T-helper 22 cell (primary cell): ENCODE results near the gene CCDC78.
"Not testable (repeated sequence)": the region's sequence is repeated elsewhere in the genome, so short reads cannot be mapped to it uniquely, and the experiment has no call there.

Source experiments
- DNase-seq: peaks from one replicate; pipeline ENCODE4 v3.0.0-alpha.2; 2020; ENCODE audit warnings: low read depth

Gene CCDC78

GRCh38 chr16:722835-723633 is 3.2 kb downstream of the CCDC78 start:
- no peak for DNase-seq

GRCh38 chr16:721765-722540 is 4.3 kb downstream of the CCDC78 start:
- DNase-seq = no peak

DNA sequence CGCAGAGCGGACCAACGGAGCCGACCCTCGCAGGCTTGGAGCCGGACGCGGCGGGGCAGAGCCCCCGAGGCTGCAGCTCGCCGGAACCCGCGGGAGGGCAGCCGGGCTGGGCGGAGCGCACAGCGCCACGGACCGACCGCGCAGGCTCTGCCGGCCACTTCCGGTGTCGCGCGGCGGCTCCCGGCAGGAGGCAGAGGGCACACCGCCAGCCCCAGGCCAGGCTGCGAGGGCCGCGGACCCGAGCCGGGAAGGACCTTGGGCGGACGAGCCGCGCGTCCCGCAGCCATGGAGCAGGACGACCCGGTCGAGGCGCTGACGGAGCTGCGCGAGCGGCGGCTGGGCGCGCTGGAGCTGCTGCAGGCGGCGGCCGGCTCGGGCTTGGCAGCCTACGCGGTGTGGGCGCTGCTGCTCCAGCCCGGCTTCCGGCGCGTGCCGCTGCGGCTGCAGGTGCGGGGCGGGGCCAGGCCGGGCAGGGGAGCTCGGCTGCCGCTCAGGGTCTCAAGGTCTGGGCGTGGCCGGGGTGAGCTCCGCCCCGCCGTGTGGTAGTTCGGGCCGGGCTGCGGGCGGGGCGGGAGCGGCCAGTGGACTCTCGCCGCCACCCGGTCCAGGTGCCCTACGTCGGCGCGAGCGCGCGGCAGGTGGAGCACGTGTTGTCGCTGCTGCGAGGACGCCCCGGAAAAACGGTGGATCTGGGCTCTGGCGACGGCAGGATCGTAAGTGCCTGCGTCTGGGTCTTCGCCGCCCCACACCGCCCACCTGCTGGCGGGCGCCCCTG is 5.1 kb downstream of the CCDC78 start, which contains the start of gene ANTKMT:
TSS of gene ANTKMT (plus strand) at position 157 of the 775 bp plus-strand sequence. CDS start at position 286, 129 bp downstream.
- peak; percentile 48 for DNase-seq

GRCh38 chr16:720447-720989 is 5.7 kb downstream of the CCDC78 start:
- no peak for DNase-seq

DNA sequence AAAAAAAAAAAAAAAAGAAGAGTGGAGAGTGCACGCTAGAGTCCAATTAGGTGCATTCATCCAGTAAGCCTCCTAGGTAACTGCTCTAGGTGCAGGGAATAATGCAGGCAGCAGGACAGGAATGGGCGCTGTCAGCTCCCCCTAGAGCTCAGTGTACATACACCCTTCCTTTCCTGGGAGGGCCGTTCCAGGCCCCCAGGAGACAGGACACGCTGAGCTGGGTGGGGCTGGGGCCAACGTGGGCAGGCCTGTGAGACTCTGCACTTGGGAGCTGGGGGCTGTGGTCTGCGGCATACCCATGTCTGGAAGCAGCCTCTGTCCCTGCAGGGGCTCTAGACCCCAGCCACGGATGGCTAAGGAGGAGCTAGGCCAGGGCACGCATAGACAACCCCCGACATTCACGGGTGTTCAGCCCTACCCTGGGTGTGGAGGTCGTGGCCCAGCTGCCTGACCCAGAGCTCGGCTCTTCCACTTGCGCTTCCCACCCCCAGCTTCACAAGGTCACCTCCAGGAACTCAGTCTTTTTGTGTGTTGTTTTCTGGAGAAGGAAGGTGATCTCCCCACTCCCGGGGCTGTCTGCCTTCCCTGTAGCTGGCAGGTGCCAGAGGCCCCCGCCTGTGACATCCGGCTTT is 6.3 kb downstream of the CCDC78 start:
- DNase-seq = no peak

GRCh38 chr16:718922-719321 is 7.3 kb downstream of the CCDC78 start:
- no peak for DNase-seq

DNA sequence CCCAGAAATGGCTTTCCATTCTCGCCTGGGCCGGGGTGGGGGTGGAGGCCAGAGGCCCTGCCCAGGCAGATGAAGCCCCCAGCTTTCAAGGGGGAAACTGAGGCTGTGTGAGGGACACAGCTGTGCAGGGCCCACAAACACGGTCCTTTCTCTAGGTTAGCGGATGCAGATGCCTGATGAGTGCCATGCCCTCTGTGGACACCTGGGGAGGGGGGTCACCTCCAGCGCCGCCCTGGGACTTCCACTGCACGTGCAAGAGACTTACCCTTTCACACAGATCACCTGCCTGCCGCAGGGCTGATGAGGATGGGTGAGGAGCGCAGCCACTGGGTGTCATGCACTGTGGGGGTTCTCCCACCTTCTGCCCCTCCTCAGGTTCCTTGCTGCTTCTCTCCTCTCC is 7.9 kb downstream of the CCDC78 start:
- no peak for DNase-seq

- DNase-seq = no peak
These were observed 8.6 kb downstream of the CCDC78 start for GRCh38 chr16:717450-718245.

GRCh38 chr16:716768-717325 is 9.4 kb downstream of the CCDC78 start:
- no peak for DNase-seq

GRCh38 chr16:716200-716568 is 10.1 kb downstream of the CCDC78 start:
- no peak for DNase-seq

DNA sequence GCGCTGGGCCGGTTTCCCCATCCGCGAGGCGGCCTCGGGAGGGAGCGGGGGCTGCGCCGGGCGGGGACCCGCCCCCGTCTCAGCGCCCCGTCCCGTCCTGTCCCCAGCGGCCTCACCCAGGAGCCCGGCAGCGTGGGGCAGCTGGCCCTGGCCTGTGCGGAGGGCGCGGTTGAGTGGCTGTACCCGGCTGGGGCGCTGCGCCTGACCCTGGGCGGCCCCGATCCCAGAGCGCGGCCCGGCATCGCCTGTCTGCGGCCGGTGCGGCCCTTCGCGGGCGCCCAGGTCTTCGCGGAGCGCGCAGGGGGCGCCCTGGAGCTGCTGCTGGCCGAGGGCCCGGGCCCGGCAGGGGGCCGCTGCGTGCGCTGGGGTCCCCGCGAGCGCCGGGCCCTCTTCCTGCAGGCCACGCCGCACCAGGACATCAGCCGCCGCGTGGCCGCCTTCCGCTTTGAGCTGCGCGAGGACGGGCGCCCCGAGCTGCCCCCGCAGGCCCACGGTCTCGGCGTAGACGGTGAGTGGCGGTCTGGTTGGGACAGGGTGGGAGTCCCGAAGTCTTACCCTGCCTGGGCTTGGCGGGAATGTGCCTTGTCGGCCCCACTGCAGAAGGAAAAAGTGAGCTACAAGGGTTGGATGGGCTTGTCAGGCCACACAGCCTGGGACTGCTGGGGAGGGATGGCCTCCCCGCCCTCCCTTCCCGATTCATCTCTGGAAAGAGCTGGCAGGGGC is 10.6 kb downstream of the CCDC78 start:
- no peak for DNase-seq

- DNase-seq = peak; percentile 76
These were observed 11.4 kb downstream of the CCDC78 start, which contains the start of gene METRN for GRCh38 chr16:714558-715476. Gene METRN (plus strand): TSS chr16:715118. CDS start chr16:715290, 172 bp downstream.

- no peak for DNase-seq
These were observed 12.2 kb downstream of the CCDC78 start for GRCh38 chr16:714079-714478.

GRCh38 chr16:712740-713250 is 13.4 kb downstream of the CCDC78 start:
- not testable (repeated sequence) for DNase-seq

GRCh38 chr16:711548-712320 is 14.5 kb downstream of the CCDC78 start:
- DNase-seq = peak; percentile 52

- no peak for DNase-seq
These were observed 15.2 kb downstream of the CCDC78 start for GRCh38 chr16:711084-711483.

GRCh38 chr16:710500-711075 is 15.7 kb downstream of the CCDC78 start:
- no peak for DNase-seq
